ENCODE measurements around the gene ABCC5. TPM values are rescaled to one million over a fixed set of nuclear protein-coding genes. Genes with fewer than 3 reads are reported as not detected.

ABCC5 gene
- total and polyA plus RNA-seq, 9 donors, result 15.8 to 28.7 (median 21.8) TPM

- no peaks in the 10 kb centered on the region for H3K27me3 ChIP-seq (ENCODE audit: control insufficient read depth, insufficient read depth, low read length)
- DNase-seq, result no peak
- H3K4me1 ChIP-seq (ENCODE audit: control insufficient read depth, insufficient read depth, low read length), result no peaks in the 10 kb centered on the region
- H3K36me3 ChIP-seq (ENCODE audit: control insufficient read depth, insufficient read depth, low read length), result peaks cover 33% of the 10 kb centered on the region
- no peak overlapping the region for H3K27ac ChIP-seq (ENCODE audit: low read length)
- no peak overlapping the region for H3K4me3 ChIP-seq (ENCODE audit: low read length)
- H3K9me3 ChIP-seq (replicated peaks; ENCODE audit: control insufficient read depth, low read depth, low read length), result no peaks in the 10 kb centered on the region
- WGBS (ENCODE audit: insufficient coverage), result 89% methylated on average over 1 of the region's 2 CpGs
These were observed 85.8 kb downstream of the ABCC5 start for GRCh38 chr3:183931881-183932280.

DNA sequence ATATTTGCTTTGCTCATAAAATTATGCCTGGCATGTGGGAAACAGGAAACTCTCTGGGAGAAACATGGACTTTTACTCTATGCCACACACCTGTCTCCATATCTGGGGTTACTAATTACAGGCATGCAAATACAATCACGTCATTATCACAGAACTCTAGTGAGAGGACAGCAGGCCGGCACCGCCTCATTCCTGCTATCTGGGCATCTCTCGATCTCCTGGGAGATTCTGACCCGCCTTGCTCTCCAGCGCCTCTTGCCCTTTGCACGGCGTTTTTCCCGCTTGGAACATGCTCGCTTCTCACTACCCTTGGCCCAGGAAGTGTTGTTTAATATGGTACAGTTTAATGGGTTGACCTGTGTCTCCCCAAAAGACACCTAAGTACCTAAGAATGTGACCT, 87.6 kb downstream of the ABCC5 start:
- peaks cover 35% of the 10 kb centered on the region for H3K36me3 ChIP-seq (ENCODE audit: control insufficient read depth, insufficient read depth, low read length)
- H3K27me3 ChIP-seq (ENCODE audit: control insufficient read depth, insufficient read depth, low read length), result no peaks in the 10 kb centered on the region
- no peak for DNase-seq
- 98% methylated on average over 4 of the region's 10 CpGs for WGBS (ENCODE audit: insufficient coverage)
- H3K4me3 ChIP-seq (ENCODE audit: low read length), result no peak overlapping the region
- no peak overlapping the region for H3K27ac ChIP-seq (ENCODE audit: low read length)
- H3K4me1 ChIP-seq (ENCODE audit: control insufficient read depth, insufficient read depth, low read length), result no peaks in the 10 kb centered on the region
- H3K9me3 ChIP-seq (replicated peaks; ENCODE audit: control insufficient read depth, low read depth, low read length), result no peaks in the 10 kb centered on the region

DNA sequence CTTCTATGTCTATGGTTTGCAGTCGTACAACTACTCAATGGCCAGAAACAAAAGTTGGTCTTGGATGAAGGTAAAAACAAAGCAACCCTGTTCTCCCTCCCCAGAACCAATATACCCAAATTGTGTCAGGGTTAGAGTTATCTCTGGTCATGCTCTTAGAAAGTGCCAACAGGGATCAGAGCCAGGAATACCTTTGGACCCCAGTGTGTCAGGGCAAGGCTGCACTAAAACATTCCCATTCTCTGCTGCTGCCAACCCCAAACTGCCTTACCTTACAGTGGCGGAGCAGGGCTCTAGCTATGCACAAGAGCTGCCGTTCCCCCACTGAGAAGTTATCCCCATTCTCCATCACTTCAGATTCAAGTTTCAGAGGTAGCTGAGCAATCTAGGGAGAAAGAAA, 90.6 kb downstream of the ABCC5 start:
- no peak overlapping the region for H3K4me3 ChIP-seq (ENCODE audit: low read length)
- no peaks in the 10 kb centered on the region for H3K4me1 ChIP-seq (ENCODE audit: control insufficient read depth, insufficient read depth, low read length)
- no CpG with 5 or more reads among the region's 3 CpGs for WGBS (ENCODE audit: insufficient coverage)
- peaks cover 43% of the 10 kb centered on the region for H3K36me3 ChIP-seq (ENCODE audit: control insufficient read depth, insufficient read depth, low read length)
- H3K9me3 ChIP-seq (replicated peaks; ENCODE audit: control insufficient read depth, low read depth, low read length), result no peaks in the 10 kb centered on the region
- H3K27ac ChIP-seq (ENCODE audit: low read length), result no peak overlapping the region
- H3K27me3 ChIP-seq (ENCODE audit: control insufficient read depth, insufficient read depth, low read length), result no peaks in the 10 kb centered on the region
- DNase-seq, result no peak

DNA sequence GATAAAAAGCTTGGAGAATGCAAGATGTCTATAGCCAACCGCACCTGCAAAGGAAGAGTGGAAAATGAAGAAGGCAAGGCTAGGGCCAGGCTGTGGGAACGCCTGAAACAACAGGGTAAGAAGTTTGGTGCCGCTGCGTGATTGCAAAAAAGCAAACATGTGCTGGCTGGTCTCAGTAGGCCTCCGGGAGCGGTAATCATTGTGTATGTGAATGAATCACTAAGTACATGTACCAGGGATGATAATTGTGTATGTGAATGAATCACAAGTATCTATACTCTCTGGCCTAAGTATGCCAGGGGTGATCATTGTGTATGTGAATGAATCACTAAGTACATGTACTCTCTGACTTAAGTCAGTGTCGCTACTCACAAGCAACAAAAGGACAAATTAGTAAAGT, 92.7 kb downstream of the ABCC5 start:
- Histone ChIP-seq H3K36me3 (ENCODE audit: control insufficient read depth, insufficient read depth, low read length) (peaks cover 47% of the 10 kb centered on the region), H3K9me3 (replicated peaks; ENCODE audit: control insufficient read depth, low read depth, low read length) (no peaks in the 10 kb centered on the region), H3K27ac (ENCODE audit: low read length) (no peak overlapping the region), H3K4me1 (ENCODE audit: control insufficient read depth, insufficient read depth, low read length) (no peaks in the 10 kb centered on the region), H3K4me3 (ENCODE audit: low read length) (no peak overlapping the region), H3K27me3 (ENCODE audit: control insufficient read depth, insufficient read depth, low read length) (no peaks in the 10 kb centered on the region)
- no peak for DNase-seq
- 95% methylated on average over 2 of the region's 7 CpGs for WGBS (ENCODE audit: insufficient coverage)

DNA sequence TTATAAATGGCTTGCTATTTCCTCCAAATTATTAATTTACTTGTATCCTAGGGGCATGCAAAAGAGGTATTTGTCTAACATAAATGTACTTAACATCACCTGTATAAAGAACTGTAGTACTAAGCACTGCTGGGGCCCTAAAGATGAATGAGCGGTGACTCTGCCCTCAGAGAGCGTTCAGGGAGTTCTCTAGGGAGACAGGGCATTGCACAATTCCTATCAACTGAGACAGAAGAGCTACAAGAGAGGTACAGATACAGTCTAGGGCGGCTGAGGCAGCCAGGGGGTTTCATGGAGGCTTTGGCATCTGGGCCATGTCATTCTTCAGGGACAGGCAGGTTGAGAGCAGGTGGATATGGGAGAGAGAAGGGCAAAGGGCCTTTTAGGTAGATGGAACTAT, 93.1 kb downstream of the ABCC5 start:
- no peak for DNase-seq

GRCh38 chr3:183922421-183922820, 95.3 kb downstream of the ABCC5 start:
- DNase-seq, result no peak
- H3K4me3 ChIP-seq (ENCODE audit: low read length), result no peak overlapping the region
- no peaks in the 10 kb centered on the region for H3K9me3 ChIP-seq (replicated peaks; ENCODE audit: control insufficient read depth, low read depth, low read length)
- H3K27me3 ChIP-seq (ENCODE audit: control insufficient read depth, insufficient read depth, low read length), result no peaks in the 10 kb centered on the region
- WGBS (ENCODE audit: insufficient coverage), result 91% methylated on average over 4 of the region's 4 CpGs
- peaks cover 38% of the 10 kb centered on the region for H3K36me3 ChIP-seq (ENCODE audit: control insufficient read depth, insufficient read depth, low read length)
- no peaks in the 10 kb centered on the region for H3K4me1 ChIP-seq (ENCODE audit: control insufficient read depth, insufficient read depth, low read length)
- no peak overlapping the region for H3K27ac ChIP-seq (ENCODE audit: low read length)

More for the DNA sequence above, 93.1 kb downstream of the ABCC5 start:
- no peak overlapping the region for H3K27ac ChIP-seq (ENCODE audit: low read length)
- no peaks in the 10 kb centered on the region for H3K4me1 ChIP-seq (ENCODE audit: control insufficient read depth, insufficient read depth, low read length)
- WGBS (ENCODE audit: insufficient coverage), result 93% methylated on average over 3 of the region's 3 CpGs
- no peaks in the 10 kb centered on the region for H3K9me3 ChIP-seq (replicated peaks; ENCODE audit: control insufficient read depth, low read depth, low read length)
- H3K4me3 ChIP-seq (ENCODE audit: low read length), result no peak overlapping the region
- peaks cover 48% of the 10 kb centered on the region for H3K36me3 ChIP-seq (ENCODE audit: control insufficient read depth, insufficient read depth, low read length)
- H3K27me3 ChIP-seq (ENCODE audit: control insufficient read depth, insufficient read depth, low read length), result no peaks in the 10 kb centered on the region

DNA sequence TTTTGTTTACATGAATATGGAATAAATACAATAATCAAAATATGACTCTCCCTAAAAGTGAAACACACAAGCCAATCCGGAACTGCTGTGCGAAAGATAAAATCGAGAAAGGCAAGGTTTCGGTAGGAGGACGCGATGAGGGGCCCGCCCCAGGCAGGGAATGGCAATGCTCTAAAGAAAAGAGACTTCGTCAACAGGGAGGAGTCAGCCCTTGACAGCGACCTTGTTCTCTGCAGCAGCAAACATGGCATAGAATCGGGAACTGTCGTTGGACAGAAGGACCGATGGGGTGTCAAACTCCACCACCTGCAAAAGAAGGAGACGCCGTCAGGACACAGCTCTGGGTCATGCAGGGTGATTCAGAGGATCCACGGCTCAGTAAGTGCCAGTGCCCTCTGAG, 96.6 kb downstream of the ABCC5 start:
- no peak for DNase-seq
- no peaks in the 10 kb centered on the region for H3K27me3 ChIP-seq (ENCODE audit: control insufficient read depth, insufficient read depth, low read length)
- no peaks in the 10 kb centered on the region for H3K9me3 ChIP-seq (replicated peaks; ENCODE audit: control insufficient read depth, low read depth, low read length)
- H3K36me3 ChIP-seq (ENCODE audit: control insufficient read depth, insufficient read depth, low read length), result peaks cover 35% of the 10 kb centered on the region
- no peak overlapping the region for H3K27ac ChIP-seq (ENCODE audit: low read length)
- H3K4me1 ChIP-seq (ENCODE audit: control insufficient read depth, insufficient read depth, low read length), result no peaks in the 10 kb centered on the region
- no peak overlapping the region for H3K4me3 ChIP-seq (ENCODE audit: low read length)
- 88% methylated on average over 10 of the region's 15 CpGs for WGBS (ENCODE audit: insufficient coverage)

GRCh38 chr3:183920416-183920815, 97.3 kb downstream of the ABCC5 start:
- 85% methylated on average over 9 of the region's 14 CpGs for WGBS (ENCODE audit: insufficient coverage)
- no peaks in the 10 kb centered on the region for H3K27me3 ChIP-seq (ENCODE audit: control insufficient read depth, insufficient read depth, low read length)
- no peak overlapping the region for H3K4me3 ChIP-seq (ENCODE audit: low read length)
- no peak for DNase-seq
- no peak overlapping the region for H3K27ac ChIP-seq (ENCODE audit: low read length)
- H3K4me1 ChIP-seq (ENCODE audit: control insufficient read depth, insufficient read depth, low read length), result no peaks in the 10 kb centered on the region
- H3K36me3 ChIP-seq (ENCODE audit: control insufficient read depth, insufficient read depth, low read length), result peaks cover 34% of the 10 kb centered on the region
- H3K9me3 ChIP-seq (replicated peaks; ENCODE audit: control insufficient read depth, low read depth, low read length), result no peaks in the 10 kb centered on the region

DNA sequence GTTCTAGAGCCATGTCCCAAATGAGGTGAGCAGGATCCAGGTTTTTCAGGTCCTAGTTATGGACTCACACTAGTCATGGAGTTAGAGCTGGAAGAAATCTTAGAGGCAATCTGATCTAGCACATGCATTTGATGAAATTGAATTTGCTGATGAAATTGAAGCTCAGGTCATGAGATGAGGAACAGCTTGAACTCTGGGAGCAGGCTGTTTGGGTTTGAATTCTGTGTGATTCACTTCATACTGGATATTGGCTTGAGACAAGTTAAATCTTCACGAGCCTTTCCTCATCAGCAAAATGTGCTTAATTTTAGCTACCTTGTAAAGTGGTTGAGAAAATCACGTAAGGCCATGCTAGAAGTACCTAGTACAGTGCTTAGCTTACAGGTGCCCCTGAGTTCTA, 99.5 kb downstream of the ABCC5 start:
- WGBS (ENCODE audit: insufficient coverage), result 79% methylated on average over 2 of the region's 2 CpGs
- DNase-seq, result no peak
- H3K27me3 ChIP-seq (ENCODE audit: control insufficient read depth, insufficient read depth, low read length), result no peaks in the 10 kb centered on the region
- no peak overlapping the region for H3K4me3 ChIP-seq (ENCODE audit: low read length)
- peaks cover 19% of the 10 kb centered on the region for H3K36me3 ChIP-seq (ENCODE audit: control insufficient read depth, insufficient read depth, low read length)
- H3K9me3 ChIP-seq (replicated peaks; ENCODE audit: control insufficient read depth, low read depth, low read length), result no peaks in the 10 kb centered on the region
- H3K27ac ChIP-seq (ENCODE audit: low read length), result no peak overlapping the region
- no peaks in the 10 kb centered on the region for H3K4me1 ChIP-seq (ENCODE audit: control insufficient read depth, insufficient read depth, low read length)

- WGBS (ENCODE audit: insufficient coverage), result 81% methylated on average over 4 of the region's 4 CpGs
- H3K27ac ChIP-seq (ENCODE audit: low read length), result no peak overlapping the region
- peaks cover 17% of the 10 kb centered on the region for H3K36me3 ChIP-seq (ENCODE audit: control insufficient read depth, insufficient read depth, low read length)
- H3K4me1 ChIP-seq (ENCODE audit: control insufficient read depth, insufficient read depth, low read length), result no peaks in the 10 kb centered on the region
- H3K4me3 ChIP-seq (ENCODE audit: low read length), result no peak overlapping the region
- DNase-seq, result no peak
- no peaks in the 10 kb centered on the region for H3K27me3 ChIP-seq (ENCODE audit: control insufficient read depth, insufficient read depth, low read length)
- no peaks in the 10 kb centered on the region for H3K9me3 ChIP-seq (replicated peaks; ENCODE audit: control insufficient read depth, low read depth, low read length)
These were observed 99.9 kb downstream of the ABCC5 start for GRCh38 chr3:183917776-183918175.

DNA sequence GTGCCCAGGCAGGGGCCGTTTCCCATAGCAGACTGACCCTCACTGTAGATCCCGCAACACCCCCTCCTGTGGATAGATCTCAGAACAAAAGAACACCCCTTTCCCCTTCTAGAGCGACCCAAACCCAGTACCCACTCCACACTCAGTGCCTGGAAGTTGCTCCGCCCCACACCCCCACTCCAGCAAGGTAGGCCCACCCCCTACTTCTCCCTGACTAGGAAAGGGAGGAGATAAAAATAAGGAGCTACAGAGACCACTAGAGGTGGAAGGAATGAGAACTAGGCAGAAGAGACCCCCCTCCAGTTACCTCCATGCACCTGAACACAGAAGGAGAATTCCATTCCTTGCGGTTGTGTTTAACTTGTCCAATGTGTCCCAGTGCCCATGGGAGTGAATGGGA, 102.8 kb downstream of the ABCC5 start:
- Histone ChIP-seq H3K9me3 (replicated peaks; ENCODE audit: control insufficient read depth, low read depth, low read length) (no peaks in the 10 kb centered on the region), H3K4me3 (ENCODE audit: low read length) (no peak overlapping the region), H3K4me1 (ENCODE audit: control insufficient read depth, insufficient read depth, low read length) (no peaks in the 10 kb centered on the region), H3K27me3 (ENCODE audit: control insufficient read depth, insufficient read depth, low read length) (no peaks in the 10 kb centered on the region), H3K27ac (ENCODE audit: low read length) (no peak overlapping the region), H3K36me3 (ENCODE audit: control insufficient read depth, insufficient read depth, low read length) (peaks cover 2% of the 10 kb centered on the region)
- DNase-seq, result no peak
- WGBS (ENCODE audit: insufficient coverage), result 90% methylated on average over 2 of the region's 5 CpGs
